DMS 273 treated with DMSO at 0.1 percent for 48 hours (cell line): ENCODE results near the gene TP53BP1.
"Not testable (repeated sequence)": the region's sequence is repeated elsewhere in the genome, so short reads cannot be mapped to it uniquely, and the experiment has no call there.

Experiments
- DNase-seq: peaks from one replicate; lab custom pipeline; 2025; lab: John Stamatoyannopoulos, UW

TP53BP1 gene

GRCh38 chr15:43492673-43493601 is at the start of gene TP53BP1:
Gene TP53BP1, minus strand, starts transcription at chr15:43493156. Its CDS starts 113 bp downstream, at chr15:43493043.
- peak; percentile 77 for DNase-seq

DNA sequence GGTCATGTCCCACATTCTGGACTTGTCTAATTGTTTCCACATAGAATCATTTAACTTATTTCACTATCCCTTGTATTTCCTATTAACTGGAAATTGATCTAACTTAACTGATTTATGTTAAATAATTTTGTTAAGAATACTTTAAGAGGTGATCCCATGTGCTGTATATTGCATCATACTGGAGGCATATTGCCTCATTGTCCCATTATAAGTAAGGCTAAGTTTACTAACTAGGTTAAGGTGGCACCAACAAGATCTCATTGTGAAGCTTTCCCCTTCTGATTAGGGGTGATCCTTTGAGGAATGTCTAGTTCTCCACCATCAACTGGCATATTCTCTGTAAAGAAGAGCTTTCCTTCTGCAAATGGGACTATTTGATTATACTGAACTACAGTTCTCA is 48.8 kb upstream of the TP53BP1 start:
- DNase-seq, result no peak

DNA sequence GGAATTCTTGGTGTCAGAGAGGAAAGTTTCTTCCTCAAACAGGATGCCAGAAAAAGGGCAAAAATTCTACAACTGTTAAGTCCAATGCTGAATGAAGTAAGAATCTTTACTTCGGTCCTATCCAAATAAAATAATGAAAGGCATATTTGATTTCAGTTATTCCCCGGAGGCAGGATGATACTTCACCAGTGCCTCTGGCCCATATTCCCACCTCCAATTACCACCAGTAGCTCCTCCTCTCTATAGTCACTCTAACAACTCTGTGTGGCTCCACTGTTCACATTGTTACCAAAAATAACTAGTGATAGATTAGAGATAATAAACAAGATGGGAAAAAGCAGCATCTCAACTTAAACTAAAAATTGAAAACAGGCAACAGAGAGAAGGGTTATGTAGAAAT is 45.1 kb upstream of the TP53BP1 start:
- DNase-seq, result no peak

GRCh38 chr15:43534897-43535296 is 41.9 kb upstream of the TP53BP1 start:
- no peak for DNase-seq

DNA sequence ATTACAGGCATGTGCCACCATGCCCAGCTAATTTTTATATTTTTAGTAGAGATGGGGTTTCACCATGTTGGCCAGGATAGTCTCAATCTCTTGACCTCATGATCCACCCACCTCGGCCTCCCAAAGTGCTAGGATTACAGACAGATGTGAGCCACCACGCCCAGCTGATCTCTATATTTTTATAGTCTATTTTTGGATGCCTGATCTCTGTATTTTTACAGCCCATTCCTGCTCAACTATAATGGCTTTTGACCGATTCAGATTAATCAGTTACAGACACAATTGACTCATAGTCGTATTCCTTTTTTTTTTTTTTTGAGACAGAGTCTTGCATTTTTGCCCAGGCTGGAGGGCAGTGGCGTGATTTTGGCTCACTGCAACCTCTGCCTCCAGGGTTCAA is 39.9 kb upstream of the TP53BP1 start:
- not testable (repeated sequence) for DNase-seq

GRCh38 chr15:43531018-43531670 is 38.2 kb upstream of the TP53BP1 start:
- no peak for DNase-seq

DNA sequence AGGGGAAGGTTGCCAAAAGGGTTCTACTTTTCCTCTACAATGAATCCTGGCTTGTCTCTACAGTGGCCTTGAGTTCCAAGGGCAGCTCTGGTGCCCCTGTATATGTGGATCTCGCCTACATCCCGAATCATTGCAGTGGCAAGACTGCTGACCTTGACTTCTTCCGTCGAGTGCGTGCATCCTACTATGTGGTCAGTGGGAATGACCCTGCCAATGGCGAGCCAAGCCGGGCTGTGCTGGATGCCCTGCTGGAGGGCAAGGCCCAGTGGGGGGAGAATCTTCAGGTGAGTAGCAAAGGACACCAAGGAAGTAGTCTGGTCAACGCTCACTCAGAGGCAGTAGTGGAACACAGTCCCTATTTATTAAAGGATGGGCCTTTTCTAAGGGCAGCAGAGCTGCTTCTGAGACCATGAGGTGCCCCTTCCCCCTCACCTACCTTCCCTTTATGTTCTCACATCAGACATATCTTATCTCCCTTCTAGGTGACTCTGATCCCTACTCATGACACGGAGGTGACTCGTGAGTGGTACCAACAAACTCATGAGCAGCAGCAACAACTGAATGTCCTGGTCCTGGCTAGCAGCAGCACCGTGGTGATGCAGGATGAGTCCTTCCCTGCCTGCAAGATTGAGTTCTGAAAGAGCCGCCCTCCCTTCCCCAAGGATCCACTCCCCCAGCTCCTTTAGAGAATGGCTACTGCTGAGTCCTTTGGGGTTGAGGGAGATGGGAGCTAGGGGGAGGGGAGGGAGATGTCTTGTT is 36.8 kb upstream of the TP53BP1 start:
- no peak for DNase-seq

DNA sequence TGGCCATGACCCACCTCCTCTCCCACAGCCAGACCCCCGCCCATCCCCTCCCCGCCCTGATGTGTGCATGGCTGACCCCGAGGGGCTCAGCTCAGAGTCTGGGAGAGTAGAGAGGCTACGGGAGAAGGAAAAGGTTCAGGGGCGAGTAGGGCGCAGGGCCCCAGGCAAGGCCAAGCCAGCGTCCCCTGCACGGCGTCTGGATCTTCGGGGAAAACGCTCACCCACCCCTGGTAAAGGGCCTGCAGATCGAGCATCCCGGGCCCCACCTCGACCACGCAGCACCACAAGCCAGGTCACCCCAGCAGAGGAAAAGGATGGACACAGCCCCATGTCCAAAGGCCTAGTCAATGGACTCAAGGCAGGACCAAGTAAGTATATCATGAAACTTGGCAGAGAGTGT is 36.2 kb upstream of the TP53BP1 start:
- no peak for DNase-seq

- DNase-seq, result no peak
Measured at GRCh38 chr15:43528542-43529007, 35.6 kb upstream of the TP53BP1 start.

- DNase-seq, result no peak
Measured at GRCh38 chr15:43527802-43528541, 35.0 kb upstream of the TP53BP1 start.

DNA sequence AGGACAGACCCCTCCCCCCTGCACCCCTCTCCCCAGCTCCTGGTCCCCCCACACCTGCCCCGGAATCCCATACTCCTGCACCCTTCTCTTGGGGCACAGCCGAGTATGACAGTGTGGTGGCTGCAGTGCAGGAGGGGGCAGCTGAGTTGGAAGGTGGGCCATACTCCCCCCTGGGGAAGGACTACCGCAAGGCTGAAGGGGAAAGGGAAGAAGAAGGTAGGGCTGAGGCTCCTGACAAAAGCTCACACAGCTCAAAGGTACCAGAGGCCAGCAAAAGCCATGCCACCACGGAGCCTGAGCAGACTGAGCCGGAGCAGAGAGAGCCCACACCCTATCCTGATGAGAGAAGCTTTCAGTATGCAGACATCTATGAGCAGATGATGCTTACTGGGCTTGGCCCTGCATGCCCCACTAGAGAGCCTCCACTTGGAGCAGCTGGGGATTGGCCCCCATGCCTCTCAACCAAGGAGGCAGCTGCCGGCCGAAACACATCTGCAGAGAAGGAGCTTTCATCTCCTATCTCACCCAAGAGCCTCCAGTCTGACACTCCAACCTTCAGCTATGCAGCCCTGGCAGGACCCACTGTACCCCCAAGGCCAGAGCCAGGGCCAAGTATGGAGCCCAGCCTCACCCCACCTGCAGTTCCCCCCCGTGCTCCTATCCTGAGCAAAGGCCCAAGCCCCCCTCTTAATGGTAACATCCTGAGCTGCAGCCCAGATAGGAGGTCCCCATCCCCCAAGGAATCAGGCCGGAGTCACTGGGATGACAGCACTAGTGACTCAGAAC is 34.3 kb upstream of the TP53BP1 start:
- no peak for DNase-seq

GRCh38 chr15:43526261-43526930 is 33.4 kb upstream of the TP53BP1 start:
- no peak for DNase-seq

GRCh38 chr15:43525131-43525530 is 32.2 kb upstream of the TP53BP1 start:
- no peak for DNase-seq

- no peak for DNase-seq
Measured at GRCh38 chr15:43524254-43524845, 31.4 kb upstream of the TP53BP1 start.

- DNase-seq, result no peak
Measured at GRCh38 chr15:43523646-43524045, 30.7 kb upstream of the TP53BP1 start.

- no peak for DNase-seq
Measured at GRCh38 chr15:43522247-43522646, 29.3 kb upstream of the TP53BP1 start.

DNA sequence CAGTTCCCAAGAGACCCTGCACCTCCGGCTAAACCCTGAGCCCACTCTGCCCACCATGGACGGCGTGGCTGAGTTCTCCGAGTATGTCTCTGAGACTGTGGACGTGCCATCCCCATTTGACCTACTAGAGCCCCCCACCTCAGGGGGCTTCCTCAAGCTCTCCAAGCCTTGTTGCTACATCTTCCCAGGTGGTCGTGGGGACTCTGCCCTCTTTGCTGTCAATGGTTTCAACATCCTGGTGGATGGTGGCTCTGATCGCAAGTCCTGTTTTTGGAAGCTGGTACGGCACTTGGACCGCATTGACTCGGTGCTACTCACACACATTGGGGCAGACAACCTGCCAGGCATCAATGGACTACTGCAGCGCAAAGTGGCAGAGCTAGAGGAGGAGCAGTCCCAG is 28.5 kb upstream of the TP53BP1 start:
- DNase-seq, result no peak

- DNase-seq, result no peak
Measured at GRCh38 chr15:43520138-43520537, 27.2 kb upstream of the TP53BP1 start.

DNA sequence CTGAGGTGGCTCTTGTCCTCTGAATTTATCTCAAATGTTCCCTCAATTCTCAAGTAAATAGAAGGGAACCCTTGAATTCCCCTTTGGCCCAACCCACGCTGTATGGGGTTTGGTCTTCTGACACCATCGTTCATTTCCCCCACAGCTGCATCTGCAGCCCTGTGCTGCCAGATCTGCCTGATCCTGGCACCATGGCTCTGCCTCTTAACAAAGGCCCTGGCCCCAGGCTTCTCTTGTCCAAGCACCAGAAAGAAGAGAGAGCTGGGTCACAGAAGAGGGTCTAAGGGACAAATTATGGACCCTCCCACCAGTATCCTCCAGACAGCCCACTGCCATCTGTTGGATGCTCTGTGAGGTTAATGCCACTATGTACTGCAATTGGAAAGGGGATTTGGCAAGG is 26.2 kb upstream of the TP53BP1 start:
- DNase-seq, result no peak

GRCh38 chr15:43518197-43518761 is 25.3 kb upstream of the TP53BP1 start:
- no peak for DNase-seq
